GM23338 (cell line): Measurements from ENCODE around the gene ST3GAL4. TPM values are rescaled to one million over a fixed set of nuclear protein-coding genes. Genes with fewer than 3 reads are reported as not detected.

Experiments used
- ATAC-seq: fragments of 200-7000 bp; cut with Tn5 transposase; 3 replicates; pipeline ENCODE4 v1.9.1; 2020
- DNase-seq: peaks from one replicate; pipeline ENCODE4 v3.0.0-alpha.2; 2015; ENCODE audit warnings: low spot score
- H2AFZ ChIP-seq: fragments of 200-600 bp; sonication (generic); 2 replicates; pipeline ENCODE4 v1.8.0; 2016; ENCODE audit warnings: antibody characterized with exemption, mild to moderate bottlenecking, moderate library complexity
- H3F3A ChIP-seq: fragments of 200-600 bp; sonication (generic); replicated peaks from 2 replicates; pipeline ENCODE4 v1.8.0; 2017; ENCODE audit warnings: antibody characterized with exemption, mixed run types, low read depth
- H3K27ac ChIP-seq: fragments of 200-600 bp; sonication (generic); 2 replicates; pipeline ENCODE4 v1.6.1; 2016; ENCODE audit warnings: low read depth
- H3K27me3 ChIP-seq: fragments of 200-600 bp; sonication (generic); 2 replicates; pipeline ENCODE4 v1.8.0; 2016; ENCODE audit warnings: mild to moderate bottlenecking, mixed run types, moderate library complexity; ENCODE audit not compliant: insufficient read depth
- H3K36me3 ChIP-seq: fragments of 200-600 bp; sonication (generic); 2 replicates; pipeline ENCODE4 v1.8.0; 2016; ENCODE audit warnings: mild to moderate bottlenecking; ENCODE audit not compliant: insufficient read depth
- H3K4me1 ChIP-seq: fragments of 200-600 bp; sonication (generic); 2 replicates; pipeline ENCODE4 v1.8.0; 2016; ENCODE audit warnings: mild to moderate bottlenecking, moderate library complexity; ENCODE audit not compliant: insufficient read depth
- H3K4me2 ChIP-seq: fragments of 200-600 bp; sonication (generic); 2 replicates; pipeline ENCODE4 v1.7.1; 2017; ENCODE audit warnings: mixed run types
- H3K4me3 ChIP-seq: fragments of 200-600 bp; sonication (generic); 2 replicates; pipeline ENCODE4 v1.6.1; 2016; ENCODE audit warnings: mixed run types
- H3K79me2 ChIP-seq: fragments of 200-600 bp; sonication (generic); replicated peaks from 2 replicates; pipeline ENCODE4 v1.8.0; 2017; ENCODE audit warnings: mild to moderate bottlenecking; ENCODE audit not compliant: insufficient read depth
- H3K9me2 ChIP-seq: fragments of 200-600 bp; sonication (generic); 2 replicates; pipeline ENCODE4 v1.8.0; 2017; ENCODE audit not compliant: insufficient read depth
- H4K20me1 ChIP-seq: fragments of 200-600 bp; sonication (generic); replicated peaks from 2 replicates; pipeline ENCODE4 v1.8.0; 2017; ENCODE audit warnings: mild to moderate bottlenecking; ENCODE audit not compliant: insufficient read depth
- H3K27ac Mint-ChIP-seq: 2 replicates; pipeline ENCODE4 v1.8.0; 2020; ENCODE audit warnings: inconsistent platforms, mild to moderate bottlenecking, moderate library complexity, mixed read lengths
- H3K27me3 Mint-ChIP-seq: 3 replicates; pipeline ENCODE4 v1.8.0; 2022; ENCODE audit warnings: low read depth, mild to moderate bottlenecking, moderate library complexity, mixed read lengths, inconsistent platforms; ENCODE audit not compliant: insufficient read depth, poor library complexity
- H3K36me3 Mint-ChIP-seq: 3 replicates; pipeline ENCODE4 v1.8.0; 2021; ENCODE audit warnings: low read depth, mild to moderate bottlenecking, inconsistent platforms, moderate library complexity, mixed read lengths
- H3K4me1 Mint-ChIP-seq: 3 replicates; pipeline ENCODE4 v1.8.0; 2020; ENCODE audit warnings: mild to moderate bottlenecking, inconsistent platforms, mixed read lengths
- H3K4me3 Mint-ChIP-seq: 3 replicates; pipeline ENCODE4 v1.8.0; 2021; ENCODE audit warnings: moderate library complexity, mild to moderate bottlenecking, inconsistent platforms, mixed read lengths
- H3K9me3 Mint-ChIP-seq: 3 replicates; pipeline ENCODE4 v1.8.0; 2020; ENCODE audit warnings: moderate library complexity, mild to moderate bottlenecking, inconsistent platforms, mixed read lengths
- CREB1 ChIP-seq: fragments of 250-450 bp; sonication (Bioruptor Pico); IDR thresholded peaks from 2 replicates; pipeline ENCODE4 v1.5.0; 2020; ENCODE audit warnings: low read depth, mild to moderate bottlenecking, moderate library complexity
- CTCF ChIP-seq, 2 experiments: fragments of 200-600 bp in 1 of 2; sonication (generic) in 1 of 2; conservative IDR thresholded peaks; 2 replicates each; pipeline versions ENCODE4 v1.5.1 to v1.6.1; 2016 to 2017; ENCODE audit warnings: antibody characterized with exemption in 2 of 2, low read depth in 2 of 2, mild to moderate bottlenecking in 2 of 2, moderate library complexity in 1 of 2
- ETS1 ChIP-seq: IDR thresholded peaks from 2 replicates; pipeline ENCODE4 v1.6.1; 2016; ENCODE audit warnings: antibody characterized with exemption
- EZH2 ChIP-seq: fragments of 200-600 bp; sonication (generic); IDR thresholded peaks from one replicate; pipeline ENCODE4 v1.8.0; 2017; ENCODE audit warnings: antibody characterized with exemption, mild to moderate bottlenecking, low read depth; ENCODE audit not compliant: unreplicated experiment
- EZH2phosphoT487 ChIP-seq: fragments of 200-600 bp; sonication (generic); IDR thresholded peaks from one replicate; pipeline ENCODE4 v1.8.1; 2018; ENCODE audit warnings: antibody characterized with exemption; ENCODE audit not compliant: unreplicated experiment
- JUNB ChIP-seq: IDR thresholded peaks from one replicate; pipeline ENCODE4 v1.6.1; 2016; ENCODE audit warnings: antibody characterized with exemption; ENCODE audit not compliant: unreplicated experiment
- NANOG ChIP-seq: IDR thresholded peaks from 2 replicates; pipeline ENCODE4 v1.6.1; 2016; ENCODE audit warnings: antibody characterized with exemption, borderline replicate concordance
- POLR2AphosphoS5 ChIP-seq: IDR thresholded peaks from 2 replicates; pipeline ENCODE4 v1.6.1; 2016; ENCODE audit warnings: antibody characterized with exemption, low read depth
- REST ChIP-seq: IDR thresholded peaks from one replicate; pipeline ENCODE4 v1.6.1; 2018; ENCODE audit warnings: antibody characterized with exemption; ENCODE audit not compliant: unreplicated experiment
- STAT1 ChIP-seq: IDR thresholded peaks from one replicate; pipeline ENCODE4 v1.6.1; 2016; ENCODE audit warnings: antibody characterized with exemption; ENCODE audit not compliant: unreplicated experiment
- ZNF114 ChIP-seq: fragments of 250-450 bp; sonication (Bioruptor Pico); IDR thresholded peaks from 2 replicates; pipeline ENCODE4 v1.5.0; 2020; ENCODE audit warnings: mild to moderate bottlenecking, moderate library complexity
- ZNF331 ChIP-seq: fragments of 250-450 bp; sonication (Bioruptor Pico); IDR thresholded peaks from 2 replicates; pipeline ENCODE4 v1.5.0; 2020; ENCODE audit warnings: low read depth, mild to moderate bottlenecking, moderate library complexity
- ZNF462 ChIP-seq: fragments of 250-450 bp; sonication (Bioruptor Pico); IDR thresholded peaks from 2 replicates; pipeline ENCODE4 v1.5.0; 2020; ENCODE audit warnings: mild to moderate bottlenecking, moderate library complexity
- polyA plus RNA-seq: library from polyadenylated mRNA; unstranded; fragments of >200 nt; fragmentation: Nextera tagmentation; extraction: Ambion mirVana; gene quantifications from 2 replicates; pipeline ENCODE4 v1.2.1, GENCODE V29; 2016
- total RNA-seq: library from RNA; depleted of rRNA; stranded (reverse); fragments of >200 nt; shearing (Covaris generic); gene quantifications from 2 replicates; pipeline ENCODE4 v1.2.3, GENCODE V29; 2014

ST3GAL4 gene
- total and polyA plus RNA-seq, 2 experiments from 2014 or later = 10.1 to 28.0 TPM

GRCh38 chr11:126384449-126385070 is 29.1 kb downstream of the ST3GAL4 start:
- H3K36me3 ChIP-seq = no peaks in the 10 kb centered on the region
- H3K4me1 ChIP-seq = no peaks in the 10 kb centered on the region
- ATAC-seq = no peak
- TF ChIP-seq EZH2 = no peak
- no peak for TF ChIP-seq CREB1 (CRISPR knock-in tag)
- no peak for TF ChIP-seq NANOG
- no peak for TF ChIP-seq ZNF331
- no peak for TF ChIP-seq ZNF114 (CRISPR knock-in tag)
- no peak for TF ChIP-seq ETS1
- no peak for TF ChIP-seq STAT1
- TF ChIP-seq POLR2AphosphoS5 = no peak
- TF ChIP-seq ZNF462 = no peak
- no peak for TF ChIP-seq REST
- TF ChIP-seq CTCF (conservative IDR thresholded peaks at IDR 0.05; ENCODE audit: low read depth in 2 of 2) = no peak
- no peak for TF ChIP-seq JUNB
- no peak for TF ChIP-seq EZH2phosphoT487
- no peaks in the 10 kb centered on the region for H3K27me3 ChIP-seq
- H3F3A ChIP-seq = no peaks in the 10 kb centered on the region
- DNase-seq = no peak
- no peak overlapping the region for H3K27ac ChIP-seq
- 0 out of 2 replicates have a peak, but pooled peaks cover 3% of the 10 kb centered on the region for H4K20me1 ChIP-seq
- no peak overlapping the region for H3K27ac Mint-ChIP-seq
- H3K4me2 ChIP-seq = no peak overlapping the region
- peaks cover 15% of the 10 kb centered on the region for H3K4me1 Mint-ChIP-seq
- no peak overlapping the region for H3K4me3 Mint-ChIP-seq
- peaks cover 10% of the 10 kb centered on the region for H3K27me3 Mint-ChIP-seq
- no peak overlapping the region for H2AFZ ChIP-seq
- H3K9me3 Mint-ChIP-seq = no peaks in the 10 kb centered on the region; the same call in 2 of the 3 replicates
- no peaks in the 10 kb centered on the region for H3K36me3 Mint-ChIP-seq
- no peaks in the 10 kb centered on the region for H3K9me2 ChIP-seq
- H3K79me2 ChIP-seq = peaks cover 4% of the 10 kb centered on the region; the same call in 1 of the 2 replicates
- H3K4me3 ChIP-seq = no peak overlapping the region
